Tibial nerve (tissue), 4 donors: Measurements from ENCODE around the gene GGTA1. TPM values are rescaled to one million over a fixed set of nuclear protein-coding genes. Genes with fewer than 3 reads are reported as not detected.

Experiments used
- DNase-seq, 2 donors: peaks; one replicate each; pipeline ENCODE4 v3.0.0-alpha.2; 2019; ENCODE audit warnings: low spot score in 2 of 2
- H3K27ac ChIP-seq, 4 donors: fragments of 200-600 bp; sonication (generic) in 3 of 4; one replicate each; pipeline ENCODE4 v1.5.1; 2017 to 2019; ENCODE audit warnings: mild to moderate bottlenecking in 1 of 4
- H3K27me3 ChIP-seq, 2 donors: fragments of 200-600 bp; sonication (generic) in 1 of 2; one replicate each; pipeline versions ENCODE4 v1.5.1 to v1.6.0; 2017 to 2019
- H3K36me3 ChIP-seq, 3 donors: fragments of 200-600 bp; sonication (generic); one replicate each; pipeline ENCODE4 v1.5.1; 2018 to 2019
- H3K4me1 ChIP-seq, 4 donors: fragments of 200-600 bp; sonication (generic) in 3 of 4; one replicate each; pipeline ENCODE4 v1.5.1; 2017 to 2019
- H3K4me3 ChIP-seq, 4 donors: fragments of 200-600 bp; sonication (generic) in 3 of 4; one replicate each; pipeline ENCODE4 v1.5.1; 2017 to 2019; ENCODE audit warnings: mild to moderate bottlenecking in 1 of 4, moderate library complexity in 1 of 4
- H3K9me3 ChIP-seq, 4 donors: fragments of 200-600 bp; sonication (generic) in 3 of 4; one replicate each; pipeline ENCODE4 v1.5.1; 2017 to 2019
- EP300 ChIP-seq, 2 donors: sonication (generic); formaldehyde crosslinking; IDR thresholded peaks; one replicate each; pipeline ENCODE4 v1.6.1; 2017; ENCODE audit warnings: antibody characterized with exemption in 2 of 2, mild to moderate bottlenecking in 1 of 2
- POLR2A ChIP-seq, 2 donors: fragments of 450-650 bp; IDR thresholded peaks; one replicate each; pipeline ENCODE4 v1.6.1; 2017; ENCODE audit warnings: antibody characterized with exemption in 2 of 2, mild to moderate bottlenecking in 2 of 2, moderate library complexity in 2 of 2
- WGBS, 2 donors: methylation state at CpG; one replicate each; pipeline ENCODE4 v1.1.5; 2018; 5-methylcytosine and 5-hydroxymethylcytosine counted together
- total RNA-seq, 4 donors: library from RNA; depleted of rRNA; stranded (reverse); fragments of >200 nt; gene quantifications; one replicate each; pipeline ENCODE4 v1.1.0, GENCODE V29; 2016
- TF ChIP-seq, protein P1 (sequence below), 5 experiments: fragments of 200-600 bp in 3 of 5; fragments of 450-650 bp in 2 of 5; sonication (generic) in 3 of 5; IDR thresholded peaks; one replicate each; pipeline ENCODE4 v1.5.1; 2016 to 2019; ENCODE audit warnings: antibody characterized with exemption in 5 of 5, mild to moderate bottlenecking in 3 of 5, moderate library complexity in 2 of 5

GGTA1 gene
- total RNA-seq, 4 donors from 2014 or later: 6.5 to 15.5 (median 10.3) TPM

GRCh38 chr9:121542025-121542424 lies 42.4 kb upstream of the GGTA1 start:
- Histone ChIP-seq H3K27ac (no peak overlapping the region), H3K27me3 (no peaks in the 10 kb centered on the region), H3K4me3 (no peak overlapping the region), H3K36me3 (no peaks in the 10 kb centered on the region), H3K9me3 (no peaks in the 10 kb centered on the region), H3K4me1 (peaks cover 0 to 12% (median 4%) of the 10 kb centered on the region in 4 donors)
- DNase-seq: no peak
- WGBS, 2 donors: 76 to 87% methylated on average over 4 of the region's 4 CpGs
- TF ChIP-seq EP300 (IDR thresholded peaks at IDR 0.05) (no peak), POLR2A (IDR thresholded peaks at IDR 0.05) (no peak)
- TF ChIP-seq, protein P1, sequence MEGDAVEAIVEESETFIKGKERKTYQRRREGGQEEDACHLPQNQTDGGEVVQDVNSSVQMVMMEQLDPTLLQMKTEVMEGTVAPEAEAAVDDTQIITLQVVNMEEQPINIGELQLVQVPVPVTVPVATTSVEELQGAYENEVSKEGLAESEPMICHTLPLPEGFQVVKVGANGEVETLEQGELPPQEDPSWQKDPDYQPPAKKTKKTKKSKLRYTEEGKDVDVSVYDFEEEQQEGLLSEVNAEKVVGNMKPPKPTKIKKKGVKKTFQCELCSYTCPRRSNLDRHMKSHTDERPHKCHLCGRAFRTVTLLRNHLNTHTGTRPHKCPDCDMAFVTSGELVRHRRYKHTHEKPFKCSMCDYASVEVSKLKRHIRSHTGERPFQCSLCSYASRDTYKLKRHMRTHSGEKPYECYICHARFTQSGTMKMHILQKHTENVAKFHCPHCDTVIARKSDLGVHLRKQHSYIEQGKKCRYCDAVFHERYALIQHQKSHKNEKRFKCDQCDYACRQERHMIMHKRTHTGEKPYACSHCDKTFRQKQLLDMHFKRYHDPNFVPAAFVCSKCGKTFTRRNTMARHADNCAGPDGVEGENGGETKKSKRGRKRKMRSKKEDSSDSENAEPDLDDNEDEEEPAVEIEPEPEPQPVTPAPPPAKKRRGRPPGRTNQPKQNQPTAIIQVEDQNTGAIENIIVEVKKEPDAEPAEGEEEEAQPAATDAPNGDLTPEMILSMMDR (IDR thresholded peaks at IDR 0.05): no peak

DNA sequence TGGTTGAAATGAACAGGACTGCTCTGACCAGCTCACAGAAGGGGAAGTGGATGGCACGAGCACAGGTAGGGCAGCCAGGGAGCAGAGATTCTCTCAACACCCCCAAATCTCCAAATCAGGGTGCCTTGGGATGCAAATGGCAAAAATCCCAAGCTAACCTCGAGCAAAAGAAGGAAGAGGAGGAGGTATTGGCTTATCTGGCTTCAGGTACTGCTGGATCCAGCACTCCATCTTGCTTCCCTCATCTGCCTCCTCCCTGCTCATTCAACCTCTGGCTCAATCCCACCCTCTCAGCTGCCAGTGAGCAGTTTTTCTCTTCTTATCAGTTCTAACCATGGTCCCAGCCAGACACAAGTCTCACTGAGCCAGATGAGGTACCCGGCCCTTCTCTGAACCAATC lies 41.6 kb upstream of the GGTA1 start:
- WGBS, 2 donors: 86 to 89% methylated on average over 3 of the region's 3 CpGs
- DNase-seq: no peak
- no peak for TF ChIP-seq EP300 (IDR thresholded peaks at IDR 0.05)
- TF ChIP-seq POLR2A (IDR thresholded peaks at IDR 0.05): no peak
- TF ChIP-seq, protein P1 (IDR thresholded peaks at IDR 0.05): no peak
- Histone ChIP-seq H3K36me3 (no peaks in the 10 kb centered on the region), H3K9me3 (no peaks in the 10 kb centered on the region), H3K27me3 (no peaks in the 10 kb centered on the region), H3K27ac (no peak overlapping the region), H3K4me3 (no peak overlapping the region), H3K4me1 (peaks cover 0 to 10% (median 4%) of the 10 kb centered on the region in 4 donors)

DNA sequence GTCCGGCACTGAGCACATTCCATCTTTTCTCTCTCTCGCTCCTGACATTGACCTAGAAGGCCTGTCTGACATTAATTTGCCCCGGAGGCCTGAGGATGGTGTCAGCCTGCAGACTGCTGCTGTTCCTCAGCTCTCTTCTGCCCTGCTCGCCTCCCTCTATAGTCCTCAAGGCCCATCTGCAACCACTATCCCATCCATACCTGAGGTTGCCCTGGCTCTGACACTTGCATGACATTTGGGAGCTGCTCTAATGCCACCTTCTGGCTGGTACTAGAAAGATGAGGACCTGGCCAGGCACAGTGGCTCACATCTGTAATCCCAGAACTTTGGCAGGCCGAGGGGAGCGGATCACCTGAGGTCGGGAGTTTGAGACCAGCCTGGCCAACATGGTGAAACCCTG lies 38.6 kb upstream of the GGTA1 start:
- Histone ChIP-seq H3K27ac (no peak overlapping the region), H3K27me3 (no peaks in the 10 kb centered on the region), H3K4me1 (no peaks in the 10 kb centered on the region), H3K4me3 (no peak overlapping the region), H3K36me3 (no peaks in the 10 kb centered on the region), H3K9me3 (no peaks in the 10 kb centered on the region)
- WGBS, 2 donors: 79 to 85% methylated on average over 7 of the region's 7 CpGs
- no peak for DNase-seq
- TF ChIP-seq POLR2A (IDR thresholded peaks at IDR 0.05) (no peak), EP300 (IDR thresholded peaks at IDR 0.05) (no peak)
- TF ChIP-seq, protein P1 (IDR thresholded peaks at IDR 0.05): no peak

- no peak for DNase-seq
- no peaks in the 10 kb centered on the region for H3K27me3 ChIP-seq
- no peak overlapping the region for H3K27ac ChIP-seq
- no peak overlapping the region for H3K4me3 ChIP-seq
- no peaks in the 10 kb centered on the region for H3K36me3 ChIP-seq
- WGBS, 2 donors: 28 to 31% methylated on average over 5 of the region's 5 CpGs
- TF ChIP-seq, protein P1 (IDR thresholded peaks at IDR 0.05): no peak
- no peak for TF ChIP-seq POLR2A (IDR thresholded peaks at IDR 0.05)
- no peaks in the 10 kb centered on the region for H3K9me3 ChIP-seq
- no peaks in the 10 kb centered on the region for H3K4me1 ChIP-seq
Measured at GRCh38 chr9:121537283-121537682, 37.6 kb upstream of the GGTA1 start.

GRCh38 chr9:121532881-121533280 lies 33.2 kb upstream of the GGTA1 start:
- Histone ChIP-seq H3K27ac (no peak overlapping the region), H3K4me1 (peaks cover 0 to 7% (median 0%) of the 10 kb centered on the region in 4 donors), H3K27me3 (no peaks in the 10 kb centered on the region), H3K36me3 (no peaks in the 10 kb centered on the region), H3K9me3 (no peaks in the 10 kb centered on the region), H3K4me3 (no peak overlapping the region)
- no peak for DNase-seq
- WGBS, 2 donors: 90 to 93% methylated on average over 5 of the region's 5 CpGs
- TF ChIP-seq, protein P1 (IDR thresholded peaks at IDR 0.05): no peak
- no peak for TF ChIP-seq POLR2A (IDR thresholded peaks at IDR 0.05)
- no peak for TF ChIP-seq EP300 (IDR thresholded peaks at IDR 0.05)
